Lower leg skin (tissue), 3 donors: Measurements from ENCODE around the gene NFKBIA.

Experiments used
- POLR2A ChIP-seq, 2 donors: fragments of 450-650 bp; IDR thresholded peaks; one replicate each; pipeline ENCODE4 v1.6.1; 2016 to 2017; ENCODE audit warnings: antibody characterized with exemption in 2 of 2, mild to moderate bottlenecking in 1 of 2, moderate library complexity in 1 of 2
- TF ChIP-seq, protein P1 (sequence below), 3 donors: fragments of 450-650 bp; IDR thresholded peaks; one replicate each; pipeline ENCODE4 v1.5.1; 2016; ENCODE audit warnings: antibody characterized with exemption in 3 of 3, mild to moderate bottlenecking in 3 of 3, moderate library complexity in 2 of 3

DNA sequence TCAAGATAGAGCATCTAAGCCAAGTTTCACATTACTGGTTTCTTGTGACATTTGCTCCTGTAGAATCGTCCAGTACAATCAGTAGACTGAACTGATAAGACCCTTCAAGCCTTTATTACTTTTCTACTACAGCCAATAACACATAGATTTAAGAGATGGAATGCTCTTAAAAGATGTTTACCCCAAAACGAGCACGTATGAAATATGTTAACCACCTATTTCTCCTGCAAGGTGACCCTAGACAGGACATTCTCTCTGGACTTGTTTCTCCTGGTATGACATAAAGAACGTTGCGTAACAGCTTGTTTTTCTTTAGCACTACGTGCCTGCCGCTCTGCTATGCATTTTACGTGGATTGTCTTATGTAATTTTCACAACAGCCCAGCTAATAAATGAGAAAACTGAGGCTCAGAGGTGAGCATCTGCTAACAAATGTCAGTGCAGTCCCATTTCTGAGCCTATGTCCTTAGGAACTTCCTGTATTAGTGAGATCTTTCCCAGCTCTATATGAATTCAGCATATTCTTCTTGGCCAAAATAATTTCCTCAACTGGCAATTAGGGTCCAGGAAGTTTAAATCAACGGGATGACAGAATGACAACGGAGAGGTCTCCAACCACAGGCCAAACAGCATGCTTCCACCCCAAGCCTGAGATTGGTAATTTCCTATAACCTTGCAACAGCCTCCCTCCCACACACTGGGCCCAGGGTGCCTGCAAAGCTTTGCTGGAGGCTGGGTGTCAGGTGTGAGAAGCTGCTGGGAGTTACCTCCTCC is 3.7 kb downstream of the NFKBIA start:
- TF ChIP-seq, protein P1, sequence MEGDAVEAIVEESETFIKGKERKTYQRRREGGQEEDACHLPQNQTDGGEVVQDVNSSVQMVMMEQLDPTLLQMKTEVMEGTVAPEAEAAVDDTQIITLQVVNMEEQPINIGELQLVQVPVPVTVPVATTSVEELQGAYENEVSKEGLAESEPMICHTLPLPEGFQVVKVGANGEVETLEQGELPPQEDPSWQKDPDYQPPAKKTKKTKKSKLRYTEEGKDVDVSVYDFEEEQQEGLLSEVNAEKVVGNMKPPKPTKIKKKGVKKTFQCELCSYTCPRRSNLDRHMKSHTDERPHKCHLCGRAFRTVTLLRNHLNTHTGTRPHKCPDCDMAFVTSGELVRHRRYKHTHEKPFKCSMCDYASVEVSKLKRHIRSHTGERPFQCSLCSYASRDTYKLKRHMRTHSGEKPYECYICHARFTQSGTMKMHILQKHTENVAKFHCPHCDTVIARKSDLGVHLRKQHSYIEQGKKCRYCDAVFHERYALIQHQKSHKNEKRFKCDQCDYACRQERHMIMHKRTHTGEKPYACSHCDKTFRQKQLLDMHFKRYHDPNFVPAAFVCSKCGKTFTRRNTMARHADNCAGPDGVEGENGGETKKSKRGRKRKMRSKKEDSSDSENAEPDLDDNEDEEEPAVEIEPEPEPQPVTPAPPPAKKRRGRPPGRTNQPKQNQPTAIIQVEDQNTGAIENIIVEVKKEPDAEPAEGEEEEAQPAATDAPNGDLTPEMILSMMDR (IDR thresholded peaks at IDR 0.05): no peak
- no peak for TF ChIP-seq POLR2A (IDR thresholded peaks at IDR 0.05)
